NB4 (cell line): ENCODE data around the gene FBRS.

Experiments used
- POLR2A ChIP-seq: IDR thresholded peaks from 2 replicates; pipeline ENCODE4 v1.6.1; 2011; ENCODE audit warnings: mild to moderate bottlenecking; ENCODE audit not compliant: insufficient read length; ENCODE audit errors: extremely low read depth
- TF ChIP-seq, protein P1 (sequence below): IDR thresholded peaks from one replicate; pipeline ENCODE4 v1.5.1; 2012; ENCODE audit warnings: low read depth, low read length

GRCh38 chr16:30626236-30626635 lies 32.0 kb upstream of the FBRS start:
- TF ChIP-seq POLR2A, result no peak
- TF ChIP-seq, protein P1, sequence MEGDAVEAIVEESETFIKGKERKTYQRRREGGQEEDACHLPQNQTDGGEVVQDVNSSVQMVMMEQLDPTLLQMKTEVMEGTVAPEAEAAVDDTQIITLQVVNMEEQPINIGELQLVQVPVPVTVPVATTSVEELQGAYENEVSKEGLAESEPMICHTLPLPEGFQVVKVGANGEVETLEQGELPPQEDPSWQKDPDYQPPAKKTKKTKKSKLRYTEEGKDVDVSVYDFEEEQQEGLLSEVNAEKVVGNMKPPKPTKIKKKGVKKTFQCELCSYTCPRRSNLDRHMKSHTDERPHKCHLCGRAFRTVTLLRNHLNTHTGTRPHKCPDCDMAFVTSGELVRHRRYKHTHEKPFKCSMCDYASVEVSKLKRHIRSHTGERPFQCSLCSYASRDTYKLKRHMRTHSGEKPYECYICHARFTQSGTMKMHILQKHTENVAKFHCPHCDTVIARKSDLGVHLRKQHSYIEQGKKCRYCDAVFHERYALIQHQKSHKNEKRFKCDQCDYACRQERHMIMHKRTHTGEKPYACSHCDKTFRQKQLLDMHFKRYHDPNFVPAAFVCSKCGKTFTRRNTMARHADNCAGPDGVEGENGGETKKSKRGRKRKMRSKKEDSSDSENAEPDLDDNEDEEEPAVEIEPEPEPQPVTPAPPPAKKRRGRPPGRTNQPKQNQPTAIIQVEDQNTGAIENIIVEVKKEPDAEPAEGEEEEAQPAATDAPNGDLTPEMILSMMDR, result no peak
